PC-9 (cell line): ENCODE data around the gene MTFMT. TPM values are rescaled to one million over a fixed set of nuclear protein-coding genes. Genes with fewer than 3 reads are reported as not detected.

Experiments
- BruUV-seq: library from RNA; stranded (reverse); fragments of 400-500 nt; replicated peaks from 2 replicates; lab custom pipeline; 2021; lab: Mats Ljungman, UMichigan
- CTCF ChIA-PET: fragments of 300-600 bp; sonication (Branson Sonifier 250); formaldehyde crosslinking; loops from one replicate; lab custom pipeline; 2022; ENCODE audit warnings: antibody characterized with exemption; lab: Charles Lee
- POLR2A ChIA-PET: fragments of 300-600 bp; sonication (Branson Sonifier 250); formaldehyde crosslinking; loops from one replicate; lab custom pipeline; 2022; ENCODE audit warnings: antibody characterized with exemption; ENCODE audit not compliant: unreplicated experiment; lab: Charles Lee
- DNase-seq, 2 experiments: peaks; one replicate each; pipeline versions ENCODE4 v3.0.0 to v3.0.0-alpha.2; 2015 to 2022; ENCODE audit warnings: mixed read lengths in 1 of 2
- H2AFZ ChIP-seq: fragments of 200-600 bp; sonication (generic); 2 replicates; pipeline ENCODE4 v1.8.1; 2017; ENCODE audit warnings: antibody characterized with exemption
- H3F3A ChIP-seq: fragments of 200-600 bp; sonication (generic); 2 replicates; pipeline ENCODE4 v1.8.1; 2017; ENCODE audit warnings: antibody characterized with exemption, mild to moderate bottlenecking, low read depth; ENCODE audit not compliant: insufficient read depth
- H3K27ac ChIP-seq: fragments of 200-600 bp; sonication (generic); 2 replicates; pipeline ENCODE4 v1.6.1; 2016; ENCODE audit warnings: mixed run types
- H3K27me3 ChIP-seq: fragments of 200-600 bp; sonication (generic); 2 replicates; pipeline ENCODE4 v1.6.1; 2016; ENCODE audit warnings: low read depth, mixed run types; ENCODE audit not compliant: insufficient read depth
- H3K36me3 ChIP-seq: fragments of 200-600 bp; sonication (generic); 2 replicates; pipeline ENCODE4 v1.6.1; 2016; ENCODE audit warnings: low read depth, mixed run types
- H3K4me1 ChIP-seq: fragments of 200-600 bp; sonication (generic); replicated peaks from 2 replicates; pipeline ENCODE4 v1.6.1; 2016; ENCODE audit warnings: mixed run types; ENCODE audit not compliant: insufficient read depth
- H3K4me2 ChIP-seq: fragments of 200-600 bp; sonication (generic); 2 replicates; pipeline ENCODE4 v1.6.1; 2017; ENCODE audit warnings: mixed run types
- H3K4me3 ChIP-seq: fragments of 200-600 bp; sonication (generic); 2 replicates; pipeline ENCODE4 v1.6.1; 2016; ENCODE audit warnings: mixed run types
- H3K79me2 ChIP-seq: fragments of 200-600 bp; sonication (generic); 2 replicates; pipeline ENCODE4 v1.6.1; 2017; ENCODE audit warnings: low read depth, mixed run types
- H3K9me2 ChIP-seq: fragments of 200-600 bp; sonication (generic); 2 replicates; pipeline ENCODE4 v1.8.1; 2017; ENCODE audit warnings: mild to moderate bottlenecking; ENCODE audit not compliant: insufficient read depth
- H3K9me3 ChIP-seq: fragments of 200-600 bp; sonication (generic); 2 replicates; pipeline ENCODE4 v1.8.1; 2016; ENCODE audit warnings: low read depth; ENCODE audit not compliant: insufficient read depth
- H4K20me1 ChIP-seq: fragments of 200-600 bp; sonication (generic); 2 replicates; pipeline ENCODE4 v1.8.1; 2017; ENCODE audit not compliant: insufficient read depth
- CTCF ChIP-seq: fragments of 200-600 bp; sonication (generic); conservative IDR thresholded peaks from 2 replicates; pipeline ENCODE4 v1.6.1; 2017; ENCODE audit warnings: mixed run types, antibody characterized with exemption, mild to moderate bottlenecking, moderate library complexity
- EZH2 ChIP-seq: fragments of 200-600 bp; sonication (generic); IDR thresholded peaks from 2 replicates; pipeline ENCODE4 v1.8.0; 2017; ENCODE audit warnings: antibody characterized with exemption, low read depth
- intact Hi-C: fragments of 100-400 bp; cut with micrococcal nuclease; formaldehyde crosslinking; loops from one replicate; pipeline ENCODE4 v1.10.0; 2022; ENCODE audit not compliant: unreplicated experiment
- total RNA-seq: library from RNA; stranded (reverse); gene quantifications from 2 replicates; pipeline ENCODE4 v1.2.3, GENCODE V29; 2021

Gene MTFMT
- total RNA-seq, 1 experiment from 2014 or later, result 16.0 TPM

- Histone ChIP-seq H2AFZ (no peak overlapping the region), H3K9me2 (no peaks in the 10 kb centered on the region), H3K27ac (no peak overlapping the region), H3K36me3 (no peaks in the 10 kb centered on the region), H3K4me2 (no peak overlapping the region), H3K4me1 (no peaks in the 10 kb centered on the region), H3K79me2 (no peaks in the 10 kb centered on the region), H3F3A (peaks cover 6% of the 10 kb centered on the region; the same call in 1 of the 2 replicates), H3K9me3 (no peaks in the 10 kb centered on the region), H4K20me1 (no peaks in the 10 kb centered on the region), H3K27me3 (no peaks in the 10 kb centered on the region), H3K4me3 (no peak overlapping the region)
- ChIA-PET CTCF (interaction anchor here (1.5 kb wide), 1 partner anchor 8 kb away, joined by 5 read pairs; no protein-coding TSS in a partner anchor), POLR2A (interaction anchor here (0.6 kb wide), 1 partner anchor 270 kb away, joined by 4 read pairs; the partner anchor contains the start of gene RNU5B-1)
- DNase-seq, result no peak
- intact Hi-C loops, result loop anchor here (5.0 kb wide), 1 partner anchor 153 kb away; the partner anchor contains the start of gene CLPX
- TF ChIP-seq EZH2 (no peak), CTCF (no peak)
- no TSS peak for BruUV-seq
Measured at GRCh38 chr15:65034719-65035118, 5.3 kb upstream of the MTFMT start.

GRCh38 chr15:65033659-65034269 lies 4.3 kb upstream of the MTFMT start:
- Histone ChIP-seq H3K4me2 (peak overlapping the region; percentile 11; the same call in 1 of the 2 replicates), H3K27me3 (no peaks in the 10 kb centered on the region), H3F3A (peaks cover 6% of the 10 kb centered on the region; the same call in 1 of the 2 replicates), H2AFZ (no peak overlapping the region), H3K4me3 (no peak overlapping the region), H3K9me2 (no peaks in the 10 kb centered on the region), H3K79me2 (peaks cover 2% of the 10 kb centered on the region; the same call in 1 of the 2 replicates), H3K27ac (no peak overlapping the region), H4K20me1 (no peaks in the 10 kb centered on the region), H3K36me3 (no peaks in the 10 kb centered on the region), H3K4me1 (no peaks in the 10 kb centered on the region), H3K9me3 (no peaks in the 10 kb centered on the region)
- intact Hi-C loops, result loop anchor here (1.0 to 5.0 kb wide), 8 partner anchors 45 to 352 kb away; partner anchors contain the start of genes CLPX and RNU5B-1
- CTCF ChIA-PET, result interaction anchor here (0.6 to 1.5 kb wide), 6 partner anchors 9 to 253 kb away, joined by 3 to 5 read pairs (median 3); partner anchors contain the start of gene PARP16
- peak in 1 of 2 experiments; percentile 19 for DNase-seq
- TF ChIP-seq EZH2, result no peak
- BruUV-seq, result no TSS peak
- POLR2A ChIA-PET, result interaction anchor here (0.6 kb wide), 2 partner anchors 264 to 271 kb away, joined by 7 to 13 read pairs; partner anchors contain the start of gene RNU5B-1

- H3K4me1 ChIP-seq, result peaks cover 7% of the 10 kb centered on the region; the same call in 1 of the 2 replicates
- H3K79me2 ChIP-seq, result peaks cover 9% of the 10 kb centered on the region; the same call in 1 of the 2 replicates
- H3K9me2 ChIP-seq, result no peaks in the 10 kb centered on the region
- TF ChIP-seq CTCF (peak; percentile 76), EZH2 (no peak)
- CTCF ChIA-PET, result interaction anchor here (1.1 to 1.5 kb wide), 2 partner anchors 10 to 54 kb away, joined by 3 to 5 read pairs; no protein-coding TSS in a partner anchor
- intact Hi-C loops, result loop anchor here (1.0 to 5.0 kb wide), 8 partner anchors 46 to 352 kb away; partner anchors contain the start of genes CLPX and RNU5B-1
- no TSS peak for BruUV-seq
- H4K20me1 ChIP-seq, result no peaks in the 10 kb centered on the region
- no peaks in the 10 kb centered on the region for H3K36me3 ChIP-seq
- H3K27ac ChIP-seq, result no peak overlapping the region
- H3K4me2 ChIP-seq, result peak overlapping the region; percentile 11; the same call in 1 of the 2 replicates
- DNase-seq, result peak; percentile 70 to 71
- POLR2A ChIA-PET, result no interaction called here
- no peak overlapping the region for H3K4me3 ChIP-seq
- H2AFZ ChIP-seq, result no peak overlapping the region
- H3K27me3 ChIP-seq, result no peaks in the 10 kb centered on the region
- no peaks in the 10 kb centered on the region for H3K9me3 ChIP-seq
- peaks cover 6% of the 10 kb centered on the region; the same call in 1 of the 2 replicates for H3F3A ChIP-seq
Measured at GRCh38 chr15:65032801-65033537, 3.5 kb upstream of the MTFMT start.
